H9 (cell line): ENCODE results near the gene GSTM1. TPM values are rescaled to one million over a fixed set of nuclear protein-coding genes. Genes with fewer than 3 reads are reported as not detected.

Experiments used
- DNase-seq: peaks from one replicate; pipeline ENCODE4 v3.0.0-alpha.2; 2017
- H2AFZ ChIP-seq: one replicate; pipeline ENCODE4 v1.6.1; 2013; ENCODE audit warnings: mild to moderate bottlenecking, low read length, control low read depth, moderate library complexity
- H2AK5ac ChIP-seq: 2 replicates; pipeline ENCODE4 v1.6.1; 2013; ENCODE audit warnings: low read length, control low read depth, mixed read lengths; ENCODE audit not compliant: insufficient read length
- H2BK120ac ChIP-seq: one replicate; pipeline ENCODE4 v1.6.1; 2013; ENCODE audit warnings: low read depth, mild to moderate bottlenecking, low read length, control low read depth, inconsistent platforms; ENCODE audit not compliant: poor library complexity, severe bottlenecking
- H2BK12ac ChIP-seq: 2 replicates; pipeline ENCODE4 v1.6.1; 2013; ENCODE audit warnings: low read length, control low read depth, mixed read lengths, low read depth; ENCODE audit not compliant: insufficient read length
- H2BK15ac ChIP-seq: 2 replicates; pipeline ENCODE4 v1.6.1; 2013; ENCODE audit warnings: low read depth, low read length, control low read depth
- H2BK20ac ChIP-seq: one replicate; pipeline ENCODE4 v1.6.1; 2013; ENCODE audit warnings: low read depth, mild to moderate bottlenecking, low read length, control low read depth, inconsistent platforms; ENCODE audit not compliant: poor library complexity, severe bottlenecking
- H2BK5ac ChIP-seq: 2 replicates; pipeline ENCODE4 v1.6.1; 2013; ENCODE audit warnings: low read length, control low read depth, mixed read lengths; ENCODE audit not compliant: insufficient read length
- H3K14ac ChIP-seq: 2 replicates; pipeline ENCODE4 v1.6.1; 2013; ENCODE audit warnings: low read length, control low read depth; ENCODE audit not compliant: insufficient read depth
- H3K18ac ChIP-seq: 2 replicates; pipeline ENCODE4 v1.6.1; 2013; ENCODE audit warnings: low read depth, mild to moderate bottlenecking, mixed read lengths, low read length, control low read depth; ENCODE audit not compliant: insufficient read length
- H3K23ac ChIP-seq: 2 replicates; pipeline ENCODE4 v1.6.1; 2013; ENCODE audit warnings: low read length, control low read depth, mixed read lengths, low read depth; ENCODE audit not compliant: insufficient read length
- H3K23me2 ChIP-seq: 2 replicates; pipeline ENCODE4 v1.6.1; 2013; ENCODE audit warnings: low read depth, mild to moderate bottlenecking, mixed read lengths, low read length, control low read depth; ENCODE audit not compliant: insufficient read length, poor library complexity, severe bottlenecking
- H3K27ac ChIP-seq: 2 replicates; pipeline ENCODE4 v1.5.1; 2013; ENCODE audit warnings: low read length, control low read depth, mixed read lengths, low read depth; ENCODE audit not compliant: insufficient read length
- H3K27me3 ChIP-seq: 2 replicates; pipeline ENCODE4 v1.6.1; 2013; ENCODE audit warnings: low read length, control low read depth, inconsistent platforms; ENCODE audit not compliant: insufficient read depth
- H3K4ac ChIP-seq: 2 replicates; pipeline ENCODE4 v1.6.1; 2013; ENCODE audit warnings: low read depth, mild to moderate bottlenecking, control low read depth, inconsistent platforms, low read length, moderate library complexity
- H3K4me1 ChIP-seq: 2 replicates; pipeline ENCODE4 v1.6.1; 2013; ENCODE audit warnings: low read length, control low read depth, inconsistent platforms; ENCODE audit not compliant: insufficient read depth
- H3K4me2 ChIP-seq: 2 replicates; pipeline ENCODE4 v1.6.1; 2013; ENCODE audit warnings: low read length, control low read depth, mixed read lengths; ENCODE audit not compliant: insufficient read length, insufficient read depth
- H3K56ac ChIP-seq: 2 replicates; pipeline ENCODE4 v1.6.1; 2013; ENCODE audit warnings: low read depth, mild to moderate bottlenecking, mixed read lengths, low read length, control low read depth; ENCODE audit not compliant: insufficient read length
- H3K79me1 ChIP-seq: 2 replicates; pipeline ENCODE4 v1.6.1; 2013; ENCODE audit warnings: low read depth, mild to moderate bottlenecking, moderate library complexity, low read length, control low read depth, inconsistent platforms; ENCODE audit not compliant: insufficient read depth, poor library complexity, severe bottlenecking
- H3K79me2 ChIP-seq: 2 replicates; pipeline ENCODE4 v1.6.1; 2013; ENCODE audit warnings: low read length, control low read depth, inconsistent platforms; ENCODE audit not compliant: insufficient read depth
- H3K9ac ChIP-seq: 2 replicates; pipeline ENCODE4 v1.6.1; 2013; ENCODE audit warnings: low read length, control low read depth, mixed read lengths; ENCODE audit not compliant: insufficient read length; ENCODE audit errors: extremely low read depth
- H3K9me3 ChIP-seq: one replicate; pipeline ENCODE4 v1.6.1; 2013; ENCODE audit warnings: low read depth, low read length, inconsistent platforms; ENCODE audit not compliant: control insufficient read depth
- H3T11ph ChIP-seq: one replicate; pipeline ENCODE4 v1.6.1; 2013; ENCODE audit warnings: mild to moderate bottlenecking, low read length, control low read depth, inconsistent platforms
- H4K20me1 ChIP-seq: one replicate; pipeline ENCODE4 v1.6.1; 2013; ENCODE audit not compliant: control insufficient read depth, insufficient read length, insufficient read depth
- H4K5ac ChIP-seq: 2 replicates; pipeline ENCODE4 v1.6.1; 2013; ENCODE audit warnings: low read depth, mild to moderate bottlenecking, mixed read lengths, low read length, control low read depth; ENCODE audit not compliant: insufficient read length
- H4K8ac ChIP-seq: replicated peaks from 2 replicates; pipeline ENCODE4 v1.6.1; 2013; ENCODE audit warnings: low read length, control low read depth, mixed read lengths, low read depth; ENCODE audit not compliant: insufficient read length
- H4K91ac ChIP-seq: 2 replicates; pipeline ENCODE4 v1.6.1; 2013; ENCODE audit warnings: low read depth, mild to moderate bottlenecking, moderate library complexity, mixed read lengths, low read length, control low read depth; ENCODE audit not compliant: insufficient read length
- H3K27ac Mint-ChIP-seq, 3 experiments: 2 replicates in 2 of 3; 3 replicates in 1 of 3; pipeline ENCODE4 v1.8.0; 2020 to 2021; ENCODE audit warnings: mixed read lengths in 3 of 3, mild to moderate bottlenecking in 1 of 3, moderate library complexity in 1 of 3
- H3K27me3 Mint-ChIP-seq: 2 replicates; pipeline ENCODE4 v1.8.0; 2021; ENCODE audit warnings: low read depth, mild to moderate bottlenecking, moderate library complexity, mixed read lengths
- H3K36me3 Mint-ChIP-seq, 3 experiments: 2 replicates in 2 of 3; 3 replicates in 1 of 3; pipeline ENCODE4 v1.8.0; 2020 to 2021; ENCODE audit warnings: low read depth in 3 of 3, mixed read lengths in 3 of 3; ENCODE audit not compliant: insufficient read depth in 1 of 3
- H3K4me1 Mint-ChIP-seq, 2 experiments: 2 replicates each; pipeline ENCODE4 v1.8.0; 2020; ENCODE audit warnings: mixed read lengths in 2 of 2
- H3K4me3 Mint-ChIP-seq, 2 experiments: 2 replicates in 1 of 2; 3 replicates in 1 of 2; pipeline ENCODE4 v1.8.0; 2020 to 2021; ENCODE audit warnings: mild to moderate bottlenecking in 2 of 2, mixed read lengths in 2 of 2, moderate library complexity in 1 of 2
- H3K9me3 Mint-ChIP-seq, 2 experiments: 2 replicates in 1 of 2; 3 replicates in 1 of 2; pipeline ENCODE4 v1.8.0; 2020; ENCODE audit warnings: mild to moderate bottlenecking in 2 of 2, mixed read lengths in 2 of 2, moderate library complexity in 1 of 2
- WGBS: extraction: QIAGEN DNeasy Blood & Tissue Kit; methylation state at CpG from one replicate; pipeline ENCODE4 v1.1.7; 2013; ENCODE audit warnings: missing lambda C conversion rate, low lambda C conversion rate, mixed read lengths; ENCODE audit not compliant: insufficient read length; ENCODE audit errors: extremely low coverage; 5-methylcytosine and 5-hydroxymethylcytosine counted together
- total RNA-seq: library from RNA; stranded (reverse); gene quantifications from 2 replicates; pipeline ENCODE4 v1.2.1, GENCODE V29; 2021
- TF ChIP-seq, protein P1 (sequence below): fragments of 200-600 bp; sonication (generic); conservative IDR thresholded peaks from 3 replicates; pipeline ENCODE4 v1.8.0; 2021; ENCODE audit warnings: antibody characterized with exemption, mild to moderate bottlenecking

The GSTM1 gene
- total RNA-seq, 1 experiment from 2014 or later, result 19.5 TPM

DNA sequence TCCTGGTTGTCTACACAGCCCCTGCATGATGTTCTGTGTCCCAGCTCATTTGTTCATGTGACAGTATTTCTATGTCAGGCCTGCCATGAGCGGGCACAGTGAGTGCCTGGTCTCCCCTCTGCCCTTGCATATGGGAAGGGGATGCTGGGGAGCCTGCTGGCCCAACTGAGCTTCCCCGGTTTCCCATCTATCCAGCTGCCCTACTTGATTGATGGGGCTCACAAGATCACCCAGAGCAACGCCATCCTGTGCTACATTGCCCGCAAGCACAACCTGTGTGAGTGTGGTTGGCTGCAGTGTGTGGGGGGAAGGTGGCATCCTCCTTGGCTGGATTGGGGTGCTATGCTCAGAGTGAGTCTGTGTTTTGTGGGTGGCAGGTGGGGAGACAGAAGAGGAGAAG, 30.2 kb upstream of the GSTM1 start:
- no peak overlapping the region for H3K4me2 ChIP-seq
- H3K4me3 Mint-ChIP-seq, result peak overlapping the region; percentile 7 to 35; a peak in 3 of 5 replicates
- no peak overlapping the region for H2BK5ac ChIP-seq
- no peak overlapping the region for H2BK15ac ChIP-seq
- no peak overlapping the region for H3K4ac ChIP-seq
- no peak overlapping the region for H3K18ac ChIP-seq
- no peaks in the 10 kb centered on the region for H3K9me3 ChIP-seq
- H3K27me3 ChIP-seq, result no peaks in the 10 kb centered on the region
- no peak overlapping the region for H3K27ac Mint-ChIP-seq
- no peaks in the 10 kb centered on the region for H4K20me1 ChIP-seq
- H3K36me3 Mint-ChIP-seq, result no peaks in the 10 kb centered on the region
- no peak overlapping the region for H2BK120ac ChIP-seq
- no peak overlapping the region for H3K23ac ChIP-seq
- H3K4me1 ChIP-seq, result no peaks in the 10 kb centered on the region
- no peak for DNase-seq
- H4K8ac ChIP-seq, result no peak overlapping the region
- no peak overlapping the region for H2AFZ ChIP-seq
- H3K79me1 ChIP-seq, result no peaks in the 10 kb centered on the region
- no peak overlapping the region for H3K27ac ChIP-seq
- H3K56ac ChIP-seq, result no peak overlapping the region
- no peak overlapping the region for H3T11ph ChIP-seq
- no peak overlapping the region for H4K91ac ChIP-seq
- no peak overlapping the region for H4K5ac ChIP-seq
- peaks cover 5 to 14% of the 10 kb centered on the region in 2 experiments; a peak in 3 of 4 replicates for H3K4me1 Mint-ChIP-seq
- TF ChIP-seq, protein P1, sequence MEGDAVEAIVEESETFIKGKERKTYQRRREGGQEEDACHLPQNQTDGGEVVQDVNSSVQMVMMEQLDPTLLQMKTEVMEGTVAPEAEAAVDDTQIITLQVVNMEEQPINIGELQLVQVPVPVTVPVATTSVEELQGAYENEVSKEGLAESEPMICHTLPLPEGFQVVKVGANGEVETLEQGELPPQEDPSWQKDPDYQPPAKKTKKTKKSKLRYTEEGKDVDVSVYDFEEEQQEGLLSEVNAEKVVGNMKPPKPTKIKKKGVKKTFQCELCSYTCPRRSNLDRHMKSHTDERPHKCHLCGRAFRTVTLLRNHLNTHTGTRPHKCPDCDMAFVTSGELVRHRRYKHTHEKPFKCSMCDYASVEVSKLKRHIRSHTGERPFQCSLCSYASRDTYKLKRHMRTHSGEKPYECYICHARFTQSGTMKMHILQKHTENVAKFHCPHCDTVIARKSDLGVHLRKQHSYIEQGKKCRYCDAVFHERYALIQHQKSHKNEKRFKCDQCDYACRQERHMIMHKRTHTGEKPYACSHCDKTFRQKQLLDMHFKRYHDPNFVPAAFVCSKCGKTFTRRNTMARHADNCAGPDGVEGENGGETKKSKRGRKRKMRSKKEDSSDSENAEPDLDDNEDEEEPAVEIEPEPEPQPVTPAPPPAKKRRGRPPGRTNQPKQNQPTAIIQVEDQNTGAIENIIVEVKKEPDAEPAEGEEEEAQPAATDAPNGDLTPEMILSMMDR, result no peak
- no peak overlapping the region for H2BK20ac ChIP-seq
- H3K9me3 Mint-ChIP-seq, result no peaks in the 10 kb centered on the region
- H3K23me2 ChIP-seq, result peaks cover 4% of the 10 kb centered on the region
- H3K14ac ChIP-seq, result no peak overlapping the region
- WGBS, result no CpG with 5 or more reads among the region's 4 CpGs
- H2BK12ac ChIP-seq, result no peak overlapping the region
- peaks cover 26% of the 10 kb centered on the region for H3K27me3 Mint-ChIP-seq
- H3K79me2 ChIP-seq, result no peaks in the 10 kb centered on the region
- no peak overlapping the region for H2AK5ac ChIP-seq
- no peak overlapping the region for H3K9ac ChIP-seq
